Activated T-helper 1 cell treated with Interleukin-2 at 50 U/mL for 16 hours (primary cell): ENCODE results near the gene OPHN1.

Experiments
- DNase-seq: peaks from one replicate; pipeline ENCODE4 v3.0.0-alpha.2; 2020; ENCODE audit warnings: low read depth

OPHN1 gene

GRCh38 chrX:68433155-68433980, at the start of gene OPHN1:
Gene OPHN1 (minus strand): TSS chrX:68433495. CDS start chrX:68433020, 475 bp downstream.
- DNase-seq = no peak

GRCh38 chrX:68480969-68481368, 47.7 kb upstream of the OPHN1 start:
- DNase-seq = no peak

GRCh38 chrX:68464796-68465195, 31.5 kb upstream of the OPHN1 start:
- DNase-seq = no peak

- no peak for DNase-seq
These were observed 30.6 kb upstream of the OPHN1 start for GRCh38 chrX:68463880-68464279.

- DNase-seq = no peak
These were observed 29.4 kb upstream of the OPHN1 start for GRCh38 chrX:68462653-68463052.

GRCh38 chrX:68462197-68462596, 28.9 kb upstream of the OPHN1 start:
- DNase-seq = no peak

GRCh38 chrX:68461576-68461975, 28.3 kb upstream of the OPHN1 start:
- DNase-seq = no peak

- DNase-seq = no peak
These were observed 27.8 kb upstream of the OPHN1 start for GRCh38 chrX:68461093-68461492.

- DNase-seq = no peak
These were observed 21.8 kb upstream of the OPHN1 start for GRCh38 chrX:68455151-68455510.

- DNase-seq = no peak
These were observed 21.3 kb upstream of the OPHN1 start for GRCh38 chrX:68454476-68455150.

- DNase-seq = no peak
These were observed 18.4 kb upstream of the OPHN1 start for GRCh38 chrX:68451720-68452119.

GRCh38 chrX:68443155-68443868, 10.0 kb upstream of the OPHN1 start:
- no peak for DNase-seq

GRCh38 chrX:68440940-68441339, 7.6 kb upstream of the OPHN1 start:
- no peak for DNase-seq

GRCh38 chrX:68440442-68440841, 7.1 kb upstream of the OPHN1 start:
- no peak for DNase-seq

- no peak for DNase-seq
These were observed 6.0 kb upstream of the OPHN1 start for GRCh38 chrX:68439341-68439740.

GRCh38 chrX:68438575-68438974, 5.3 kb upstream of the OPHN1 start:
- DNase-seq = no peak

- DNase-seq = no peak
These were observed 645 bp upstream of the OPHN1 start for GRCh38 chrX:68433981-68434299.

GRCh38 chrX:68432648-68433047, 647 bp downstream of the OPHN1 start:
- no peak for DNase-seq

GRCh38 chrX:68431836-68432235, 1.5 kb downstream of the OPHN1 start:
- no peak for DNase-seq

- DNase-seq = no peak
These were observed 4.1 kb downstream of the OPHN1 start for GRCh38 chrX:68429216-68429615.

GRCh38 chrX:68428431-68428830, 4.9 kb downstream of the OPHN1 start:
- DNase-seq = no peak

GRCh38 chrX:68424719-68425118, 8.6 kb downstream of the OPHN1 start:
- no peak for DNase-seq

GRCh38 chrX:68422478-68422877, 10.8 kb downstream of the OPHN1 start:
- DNase-seq = no peak
